ENCODE results near the gene FAM219A.
A peak's percentile ranks its signal among the peaks of the same experiment; 100 is the strongest.
"Not testable (repeated sequence)": the region's sequence is repeated elsewhere in the genome, so short reads cannot be mapped to it uniquely, and the experiment has no call there.

FAM219A gene

GRCh38 chr9:34376596-34377403, 81.6 kb downstream of the FAM219A start, which contains the start of gene MYORG:
TSS of gene MYORG (minus strand) at chr9:34376898. CDS start at chr9:34372943, 3,955 bp downstream.
- DNase-seq (ENCODE audit: low read depth), result peak; percentile 94

DNA sequence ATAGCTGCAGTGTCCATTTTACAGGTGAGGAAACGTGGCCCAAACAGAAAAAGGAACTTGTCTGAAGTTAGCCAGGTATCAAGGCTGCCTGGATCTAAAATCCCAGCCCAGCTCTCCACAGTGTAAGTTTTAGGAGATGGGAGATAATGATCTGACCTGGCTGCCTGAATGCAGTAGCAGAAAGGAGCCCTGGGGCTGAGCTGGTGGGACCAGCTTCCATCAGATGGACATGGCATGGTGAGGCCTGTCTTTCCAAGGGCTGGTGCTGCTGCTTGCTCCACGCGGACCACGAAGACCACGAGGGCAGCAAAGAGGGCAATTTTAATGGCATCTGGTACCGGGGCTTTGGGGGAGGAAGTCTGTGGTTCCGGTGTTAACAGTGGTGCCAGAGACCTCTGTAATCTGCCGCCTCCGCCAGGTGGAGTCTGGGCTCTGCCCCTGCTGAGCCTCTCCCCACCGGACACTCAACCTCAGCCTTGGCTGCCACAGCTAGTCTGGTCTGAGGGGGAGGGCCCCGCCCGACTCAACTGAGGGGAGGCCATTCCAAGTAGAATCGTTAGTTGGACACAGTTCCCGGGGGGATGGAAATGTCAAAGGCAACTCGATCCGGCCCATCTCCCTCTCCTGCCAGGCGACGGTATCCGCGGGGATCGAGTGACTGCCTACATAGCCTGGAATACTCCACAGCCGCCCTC, 82.3 kb downstream of the FAM219A start:
- no peak for DNase-seq (ENCODE audit: low read depth)

GRCh38 chr9:34374905-34375552, 83.3 kb downstream of the FAM219A start:
- no peak for DNase-seq (ENCODE audit: low read depth)

GRCh38 chr9:34374339-34374738, 84.0 kb downstream of the FAM219A start:
- DNase-seq (ENCODE audit: low read depth), result no peak

- no peak for DNase-seq (ENCODE audit: low read depth)
Observed at GRCh38 chr9:34373749-34374148, 84.6 kb downstream of the FAM219A start.

GRCh38 chr9:34372467-34373011, 85.8 kb downstream of the FAM219A start:
- DNase-seq (ENCODE audit: low read depth), result no peak

GRCh38 chr9:34371886-34372466, 86.4 kb downstream of the FAM219A start:
- DNase-seq (ENCODE audit: low read depth), result no peak

GRCh38 chr9:34370970-34371880, 87.1 kb downstream of the FAM219A start:
- no peak for DNase-seq (ENCODE audit: low read depth)

DNA sequence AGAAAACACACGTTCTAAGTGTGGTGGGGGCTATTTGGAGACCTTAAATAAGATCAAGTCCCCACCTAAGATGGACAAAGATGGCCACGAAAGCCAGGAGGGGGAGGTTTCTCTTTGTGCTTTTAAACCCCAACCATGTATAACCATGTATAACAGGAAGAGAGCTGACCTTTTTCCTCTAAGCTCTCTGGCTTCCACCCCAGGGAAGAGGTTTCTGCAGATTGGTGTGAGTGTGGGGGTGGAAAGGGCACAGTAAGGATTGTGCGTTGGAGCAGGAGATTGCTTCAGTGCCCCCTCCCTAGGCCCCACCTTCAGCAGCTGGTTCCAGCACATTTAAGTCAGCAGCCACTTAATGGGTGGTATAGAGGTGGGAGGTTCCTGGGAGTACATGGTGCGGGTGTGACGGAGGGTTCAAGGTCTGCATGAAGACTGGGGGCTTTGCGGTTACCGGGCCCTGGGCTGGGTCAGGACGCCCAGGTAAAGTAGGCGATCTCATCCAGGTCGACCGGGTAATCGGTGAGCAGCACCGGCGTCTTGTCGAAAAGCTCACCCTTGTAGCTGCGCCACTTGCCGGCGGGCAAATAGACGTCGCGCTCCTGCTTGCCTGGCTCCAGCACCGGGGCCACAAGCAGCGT, 87.9 kb downstream of the FAM219A start:
- no peak for DNase-seq (ENCODE audit: low read depth)

- DNase-seq (ENCODE audit: low read depth), result no peak
Observed at GRCh38 chr9:34369636-34370035, 88.7 kb downstream of the FAM219A start.

GRCh38 chr9:34368796-34369195, 89.6 kb downstream of the FAM219A start:
- not testable (repeated sequence) for DNase-seq (ENCODE audit: low read depth)

- DNase-seq (ENCODE audit: low read depth), result not testable (repeated sequence)
Observed at GRCh38 chr9:34367751-34368410, 90.5 kb downstream of the FAM219A start.

- no peak for DNase-seq (ENCODE audit: low read depth)
Observed at GRCh38 chr9:34366365-34366764, 92.0 kb downstream of the FAM219A start.

DNA sequence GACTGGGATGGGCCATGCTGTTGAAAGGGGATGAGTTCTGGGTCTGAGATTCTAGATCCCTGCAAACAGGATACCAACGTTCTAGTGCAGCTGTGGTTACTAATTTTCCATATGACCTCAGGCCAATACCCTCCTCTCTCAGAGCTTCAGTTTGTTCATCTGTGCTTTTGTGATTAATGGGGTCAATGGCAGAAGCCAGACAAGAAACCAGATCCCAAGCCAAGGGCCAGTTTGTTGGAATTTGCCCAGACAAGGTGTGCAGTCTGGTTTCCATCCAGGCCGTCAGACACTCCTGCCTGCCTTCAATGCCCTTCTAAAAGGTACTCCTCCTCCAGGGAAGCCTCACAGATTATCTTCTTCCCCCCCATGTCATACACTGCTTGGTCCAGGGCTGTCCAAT, 93.1 kb downstream of the FAM219A start:
- DNase-seq (ENCODE audit: low read depth), result no peak

- no peak for DNase-seq (ENCODE audit: low read depth)
Observed at GRCh38 chr9:34363619-34364351, 94.6 kb downstream of the FAM219A start.

GRCh38 chr9:34362614-34363214, 95.7 kb downstream of the FAM219A start:
- no peak for DNase-seq (ENCODE audit: low read depth)

- not testable (repeated sequence) for DNase-seq (ENCODE audit: low read depth)
Observed at GRCh38 chr9:34352957-34353356, 105.4 kb downstream of the FAM219A start.

- DNase-seq (ENCODE audit: low read depth), result not testable (repeated sequence)
Observed at GRCh38 chr9:34352122-34352652, 106.2 kb downstream of the FAM219A start.

GRCh38 chr9:34349324-34349723, 109.0 kb downstream of the FAM219A start:
- DNase-seq (ENCODE audit: low read depth), result no peak

All from stimulated activated CD8-positive, alpha-beta memory T cell treated with anti-CD3 and anti-CD28 coated beads, Interleukin-15, amount 100 ng/mL, for 1 hour (primary cell).